ENCODE measurements around the gene IDH3B. TPM values are rescaled to one million over a fixed set of nuclear protein-coding genes. Genes with fewer than 3 reads are reported as not detected.

Gene IDH3B
- total RNA-seq, 1 experiment from 2014 or later: 132 TPM

GRCh38 chr20:2690718-2691117, 26.7 kb upstream of the IDH3B start:
- intact Hi-C loops (cut with micrococcal nuclease): no loop called here
- ChIA-PET POLR2A (no interaction called here), RAD21 (ENCODE audit: low non-redundant PET in 1 of 2, low total read pairs in 2 of 2, uncharacterized antibody in 2 of 2, unreplicated experiment in 2 of 2) (no interaction called here), CTCF (interaction anchor here (1.1 kb wide), 1 partner anchor 62 kb away, joined by 3 read pairs; no protein-coding TSS in a partner anchor)
- no peaks in the 10 kb centered on the region for H3K9me2 ChIP-seq (ENCODE audit: insufficient read depth)
- no peak overlapping the region for H3K27ac ChIP-seq (ENCODE audit: low read depth, low read length)
- no peak for DNase-seq (ENCODE audit: low read depth, low spot score)
- no peak overlapping the region for H2AFZ ChIP-seq (ENCODE audit: low read depth, low read length, poor library complexity, severe bottlenecking)
- H3K9ac ChIP-seq (ENCODE audit: low read length): no peak overlapping the region
- no peaks in the 10 kb centered on the region for H4K20me1 ChIP-seq (ENCODE audit: insufficient read depth)
- no peaks in the 10 kb centered on the region for H3K27me3 ChIP-seq (ENCODE audit: insufficient read depth, low read length)
- no TSS peak for BruUV-seq (replicated peaks)
- H3K4me1 ChIP-seq (ENCODE audit: control insufficient read depth in 1 of 2, insufficient read depth in 2 of 2, low read length in 2 of 2): peaks cover 6 to 20% of the 10 kb centered on the region in 2 experiments; a peak in 3 of 4 replicates
- H3K4me2 ChIP-seq (ENCODE audit: low read length): no peak overlapping the region
- H3K79me2 ChIP-seq (ENCODE audit: insufficient read depth, low read length): no peaks in the 10 kb centered on the region
- no peaks in the 10 kb centered on the region for H3K36me3 ChIP-seq (ENCODE audit: control insufficient read depth in 1 of 2, insufficient read depth in 2 of 2, low read length in 2 of 2)
- TF ChIP-seq FOSL1 (IDR thresholded peaks at IDR 0.05; ENCODE audit: low read depth) (no peak), SRF (IDR thresholded peaks at IDR 0.05; ENCODE audit: low read depth) (no peak), CTCF (IDR thresholded peaks at IDR 0.05 in 2 of 3, conservative IDR thresholded peaks at IDR 0.05 in 1 of 3; ENCODE audit: borderline replicate concordance in 1 of 3, insufficient read depth in 1 of 3, low read depth in 2 of 3, low read length in 2 of 3) (no peak), SIN3A (IDR thresholded peaks at IDR 0.05; ENCODE audit: low read depth) (no peak), SP1 (IDR thresholded peaks at IDR 0.05; ENCODE audit: low read depth) (no peak), EGR1 (IDR thresholded peaks at IDR 0.05; ENCODE audit: low read depth) (no peak)
- no peak overlapping the region for H3K4me3 ChIP-seq (replicated peaks in 1 of 2; ENCODE audit: low read depth in 1 of 2, low read length in 2 of 2)
- ATAC-seq: no peak
- H3K9me3 ChIP-seq (ENCODE audit: control insufficient read depth in 1 of 2, insufficient read depth in 1 of 2, low read depth in 1 of 2, low read length in 2 of 2): no peaks in the 10 kb centered on the region

- intact Hi-C loops (cut with micrococcal nuclease): no loop called here
- POLR2A ChIA-PET: no interaction called here
- H3K4me3 ChIP-seq (replicated peaks in 1 of 2; ENCODE audit: low read depth in 1 of 2, low read length in 2 of 2): no peak overlapping the region
- no peaks in the 10 kb centered on the region for H4K20me1 ChIP-seq (ENCODE audit: insufficient read depth)
- H3K9ac ChIP-seq (ENCODE audit: low read length): no peak overlapping the region
- H3K4me2 ChIP-seq (ENCODE audit: low read length): no peak overlapping the region
- ATAC-seq (no peak), DNase-seq (ENCODE audit: low read depth, low spot score) (no peak)
- H3K79me2 ChIP-seq (ENCODE audit: insufficient read depth, low read length): no peaks in the 10 kb centered on the region
- RAD21 ChIA-PET (ENCODE audit: low non-redundant PET in 1 of 2, low total read pairs in 2 of 2, uncharacterized antibody in 2 of 2, unreplicated experiment in 2 of 2): no interaction called here
- peaks cover 6 to 20% of the 10 kb centered on the region in 2 experiments; a peak in 3 of 4 replicates for H3K4me1 ChIP-seq (ENCODE audit: control insufficient read depth in 1 of 2, insufficient read depth in 2 of 2, low read length in 2 of 2)
- BruUV-seq (replicated peaks): no TSS peak
- no peaks in the 10 kb centered on the region for H3K36me3 ChIP-seq (ENCODE audit: control insufficient read depth in 1 of 2, insufficient read depth in 2 of 2, low read length in 2 of 2)
- H3K9me2 ChIP-seq (ENCODE audit: insufficient read depth): no peaks in the 10 kb centered on the region
- no peak overlapping the region for H3K27ac ChIP-seq (ENCODE audit: low read depth, low read length)
- CTCF ChIA-PET: interaction anchor here (1.1 kb wide), 1 partner anchor 63 kb away, joined by 3 read pairs; no protein-coding TSS in a partner anchor
- H3K27me3 ChIP-seq (ENCODE audit: insufficient read depth, low read length): no peaks in the 10 kb centered on the region
- H3K9me3 ChIP-seq (ENCODE audit: control insufficient read depth in 1 of 2, insufficient read depth in 1 of 2, low read depth in 1 of 2, low read length in 2 of 2): no peaks in the 10 kb centered on the region
- no peak overlapping the region for H2AFZ ChIP-seq (ENCODE audit: low read depth, low read length, poor library complexity, severe bottlenecking)
- no peak for TF ChIP-seq EZH2 (IDR thresholded peaks at IDR 0.05)
- no peak for TF ChIP-seq EZH2phosphoT487 (IDR thresholded peaks at IDR 0.05; ENCODE audit: borderline replicate concordance)
- TF ChIP-seq ZFX (IDR thresholded peaks at IDR 0.05): no peak
- no peak for TF ChIP-seq SP1 (IDR thresholded peaks at IDR 0.05; ENCODE audit: low read depth)
- no peak for TF ChIP-seq CBX3 (IDR thresholded peaks at IDR 0.05; ENCODE audit: low read depth)
- TF ChIP-seq FOSL1 (IDR thresholded peaks at IDR 0.05; ENCODE audit: low read depth): no peak
- no peak for TF ChIP-seq JUND (IDR thresholded peaks at IDR 0.05)
- no peak for TF ChIP-seq CEBPB (IDR thresholded peaks at IDR 0.05; ENCODE audit: low read depth)
- TF ChIP-seq EGR1 (IDR thresholded peaks at IDR 0.05; ENCODE audit: low read depth): no peak
- no peak for TF ChIP-seq MAX (IDR thresholded peaks at IDR 0.05)
- TF ChIP-seq SIN3A (IDR thresholded peaks at IDR 0.05; ENCODE audit: low read depth): no peak
- TF ChIP-seq CTCF (IDR thresholded peaks at IDR 0.05 in 2 of 3, conservative IDR thresholded peaks at IDR 0.05 in 1 of 3; ENCODE audit: borderline replicate concordance in 1 of 3, insufficient read depth in 1 of 3, low read depth in 2 of 3, low read length in 2 of 3): no peak
- TF ChIP-seq POLR2A (IDR thresholded peaks at IDR 0.05; ENCODE audit: borderline replicate concordance, extremely low read depth, insufficient read depth, insufficient read length): no peak
- no peak for TF ChIP-seq ATF3 (IDR thresholded peaks at IDR 0.05)
- TF ChIP-seq POLR2AphosphoS5 (IDR thresholded peaks at IDR 0.05; ENCODE audit: low read depth, low read length): no peak
- TF ChIP-seq TCF7L2 (IDR thresholded peaks at IDR 0.05; ENCODE audit: borderline replicate concordance, extremely low read depth, insufficient read depth, insufficient read length): no peak
- TF ChIP-seq ELF1 (IDR thresholded peaks at IDR 0.05; ENCODE audit: borderline replicate concordance, low read depth): no peak
Measured at GRCh38 chr20:2690213-2690612, 26.2 kb upstream of the IDH3B start.
